Fibroblast of peridontal ligament (primary cell): Measurements from ENCODE around the gene OLR1.
A peak's percentile ranks its signal among the peaks of the same experiment; 100 is the strongest.

Experiments used
- DNase-seq: peaks from one replicate; pipeline ENCODE4 v3.0.0-alpha.2; 2010; ENCODE audit errors: extremely low read depth

The OLR1 gene

GRCh38 chr12:10153271-10154144, 18.4 kb downstream of the OLR1 start:
- DNase-seq = peak; percentile 76

GRCh38 chr12:10151621-10152020, 20.3 kb downstream of the OLR1 start:
- DNase-seq = no peak

DNA sequence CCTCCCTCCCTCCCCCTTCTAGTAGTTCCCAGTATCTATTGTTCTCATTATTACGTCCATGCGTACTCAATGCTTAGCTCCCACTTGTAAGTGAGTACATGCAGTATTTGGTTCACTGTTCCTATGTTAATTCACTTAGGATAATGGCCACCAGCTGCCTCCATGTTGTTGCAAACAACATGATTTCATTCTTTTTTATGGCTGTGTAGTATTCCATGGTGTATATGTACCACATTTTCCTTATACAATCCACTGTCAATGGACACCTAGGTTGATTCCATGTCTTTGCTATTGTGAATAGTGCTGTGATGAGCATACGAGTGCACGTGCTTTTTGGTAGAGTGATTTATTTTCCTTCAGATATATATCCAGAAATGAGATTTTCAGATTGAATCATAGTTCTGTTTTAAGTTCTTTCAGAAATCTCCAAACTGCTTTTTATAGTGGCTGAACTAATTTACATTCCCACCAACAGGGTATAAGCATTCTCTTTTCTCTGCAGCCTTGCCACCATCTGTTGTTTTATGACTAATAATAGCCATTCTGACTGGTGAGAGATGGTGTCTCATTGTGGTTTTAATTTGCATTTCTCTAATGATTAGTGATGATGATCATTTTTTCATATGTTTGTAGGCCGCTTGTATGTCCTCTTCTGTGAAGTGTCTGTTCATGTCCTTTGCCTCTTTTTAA, 24.1 kb downstream of the OLR1 start:
- no peak for DNase-seq

- no peak for DNase-seq
Observed at GRCh38 chr12:10142976-10143589, 28.8 kb downstream of the OLR1 start.

- DNase-seq = peak; percentile 51
Observed at GRCh38 chr12:10140001-10140400, 31.9 kb downstream of the OLR1 start.

- no peak for DNase-seq
Observed at GRCh38 chr12:10136637-10137205, 35.2 kb downstream of the OLR1 start.

DNA sequence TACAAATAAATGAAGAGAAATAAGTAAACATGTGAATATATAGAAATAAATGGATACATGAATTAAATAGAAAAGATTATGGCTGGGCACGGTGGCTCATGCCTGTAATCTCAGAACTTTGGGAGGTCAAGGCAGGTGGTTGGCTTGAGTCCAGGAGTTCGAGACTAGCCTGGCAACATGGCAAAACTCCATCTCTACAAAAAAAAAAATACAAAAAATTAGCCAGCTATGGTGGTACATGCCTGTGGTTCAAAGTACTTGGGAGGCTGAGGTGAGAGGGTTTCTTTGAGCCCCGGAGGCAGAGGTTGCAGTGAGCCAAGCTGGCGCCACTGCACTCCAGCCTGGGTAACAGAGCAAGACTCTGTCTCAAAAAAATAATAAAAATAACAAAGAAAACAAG, 36.8 kb downstream of the OLR1 start:
- DNase-seq = no peak

DNA sequence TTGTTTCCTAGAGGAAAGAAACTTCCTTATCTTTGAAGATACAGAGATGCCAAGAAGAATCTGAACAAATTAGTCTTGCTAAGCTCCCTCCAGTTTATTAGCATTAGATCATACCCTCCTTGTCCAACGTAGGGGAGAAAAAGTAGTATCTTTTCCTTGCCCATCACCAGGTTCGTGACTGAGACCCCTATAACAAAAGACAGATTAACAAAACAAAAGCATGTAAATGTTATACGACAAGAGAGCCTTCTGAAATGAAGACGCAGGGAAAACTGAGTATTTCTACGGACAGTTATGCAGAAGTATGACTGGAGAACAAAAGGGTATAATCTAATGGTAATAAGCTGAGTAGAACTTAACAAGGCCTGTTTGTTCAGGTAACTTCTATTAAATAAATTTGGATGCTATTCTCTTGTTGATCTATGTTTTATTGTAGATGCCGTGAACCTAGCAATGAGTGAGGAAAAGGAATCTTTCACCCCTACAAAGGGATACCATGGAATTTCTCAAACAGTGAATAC, 39.0 kb downstream of the OLR1 start:
- no peak for DNase-seq

- no peak for DNase-seq
Observed at GRCh38 chr12:10131111-10131690, 40.7 kb downstream of the OLR1 start.

DNA sequence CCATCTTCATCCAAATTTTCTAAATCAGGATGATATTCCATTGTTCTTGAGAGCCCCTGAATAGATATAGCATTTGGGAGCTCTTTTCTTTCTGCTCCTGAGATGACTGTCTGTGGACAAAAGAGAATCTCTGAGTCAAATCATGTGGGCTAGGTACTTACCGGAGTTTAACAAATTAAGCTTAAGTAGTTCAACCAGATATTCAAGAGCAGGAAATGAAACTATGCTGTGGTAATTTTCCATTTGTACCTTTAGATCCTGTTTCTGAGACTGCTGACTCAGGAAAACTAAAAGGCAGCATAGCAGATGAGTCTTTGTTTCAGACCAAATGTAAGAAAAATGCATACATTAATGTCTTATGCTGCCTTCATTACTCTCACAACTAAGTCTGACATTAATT, 41.9 kb downstream of the OLR1 start, which contains the start of gene CLEC7A:
CLEC7A (minus strand) TSS at position 158 of the 400 bp plus-strand sequence; CDS start at position 41, 117 bp downstream.
- no peak for DNase-seq

- no peak for DNase-seq
Observed at GRCh38 chr12:10128687-10129086, 43.2 kb downstream of the OLR1 start.

DNA sequence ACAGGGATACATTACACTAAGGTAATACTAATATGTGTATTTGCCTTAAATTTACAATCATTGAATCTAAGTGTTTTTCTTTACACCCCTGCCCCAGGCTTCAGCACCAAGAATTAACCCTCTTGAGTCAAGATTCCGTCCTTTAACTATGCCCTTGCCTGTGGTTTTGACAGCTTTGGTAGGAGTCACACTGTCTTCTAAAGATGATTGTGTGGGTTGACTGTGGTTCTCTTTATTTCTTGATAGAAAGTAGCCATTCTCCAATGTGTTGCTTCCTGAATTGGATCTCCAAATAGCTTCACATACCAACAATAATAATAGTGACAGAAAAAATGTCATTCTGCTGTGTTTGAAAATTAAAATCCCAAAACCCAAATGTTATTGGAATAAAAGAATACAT, 45.5 kb downstream of the OLR1 start:
- no peak for DNase-seq

DNA sequence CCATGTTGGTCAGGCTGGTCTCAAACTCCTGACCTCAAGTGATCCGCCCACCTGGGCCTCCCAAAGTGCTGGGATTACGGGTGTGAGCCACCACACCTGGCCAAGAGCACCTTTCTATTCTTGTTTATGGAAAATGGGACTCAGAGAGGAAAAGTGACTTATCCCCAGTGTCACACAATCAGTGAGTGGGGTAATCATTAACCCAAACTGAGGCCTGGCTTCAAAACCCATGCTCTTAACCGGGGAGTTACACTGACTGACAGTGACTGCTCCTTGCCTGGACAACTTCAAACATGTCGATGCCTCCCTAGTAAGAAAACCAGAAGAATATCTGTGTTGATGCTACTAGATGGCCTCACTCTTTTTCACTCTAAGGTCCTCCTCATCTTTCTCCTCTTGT, 49.2 kb downstream of the OLR1 start:
- no peak for DNase-seq

GRCh38 chr12:10121278-10121677, 50.7 kb downstream of the OLR1 start:
- no peak for DNase-seq

GRCh38 chr12:10119066-10119465, 52.9 kb downstream of the OLR1 start:
- no peak for DNase-seq

GRCh38 chr12:10115890-10116289, 56.0 kb downstream of the OLR1 start:
- DNase-seq = no peak

- DNase-seq = no peak
Observed at GRCh38 chr12:10115311-10115710, 56.6 kb downstream of the OLR1 start.

- DNase-seq = no peak
Observed at GRCh38 chr12:10113920-10114319, 58.0 kb downstream of the OLR1 start.

GRCh38 chr12:10113075-10113474, 58.9 kb downstream of the OLR1 start:
- DNase-seq = no peak

DNA sequence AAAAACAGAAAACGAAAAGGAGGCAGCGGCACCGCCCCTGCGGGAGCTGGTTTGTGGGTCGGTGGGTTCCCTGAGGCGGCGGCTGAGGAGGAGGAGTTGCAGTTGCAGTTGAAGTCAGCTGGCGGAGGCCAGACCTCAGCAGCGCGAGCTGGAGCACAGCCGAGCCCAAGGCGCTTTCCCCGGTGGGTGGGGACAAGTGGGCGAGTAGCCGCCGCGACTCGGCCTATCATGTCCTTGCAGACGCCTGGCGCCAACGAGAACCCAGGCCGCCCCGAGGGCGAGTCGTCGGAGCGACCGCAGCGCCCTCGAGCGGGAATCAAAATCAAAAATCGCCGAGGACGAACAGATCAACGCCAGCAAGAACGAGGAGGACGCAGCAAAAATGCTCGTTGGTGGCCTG, 60.5 kb downstream of the OLR1 start:
- no peak for DNase-seq

- DNase-seq = no peak
Observed at GRCh38 chr12:10110256-10110844, 61.6 kb downstream of the OLR1 start.
